ENCODE data around the gene PBX3. TPM values are rescaled to one million over a fixed set of nuclear protein-coding genes. Genes with fewer than 3 reads are reported as not detected.

PBX3 gene
- total RNA-seq, result 10 to 100 TPM; 54.8 to 65.3 TPM
- long read RNA-seq, transcript PBX3-204 (9 exons, 2,775 nt), result major isoform, 13 of 29 reads
- long read RNA-seq, partial matches to known transcripts, result 9 of 29 reads
- long read RNA-seq, other reads (novel, unspliced or antisense), result 3 of 29 reads

DNA sequence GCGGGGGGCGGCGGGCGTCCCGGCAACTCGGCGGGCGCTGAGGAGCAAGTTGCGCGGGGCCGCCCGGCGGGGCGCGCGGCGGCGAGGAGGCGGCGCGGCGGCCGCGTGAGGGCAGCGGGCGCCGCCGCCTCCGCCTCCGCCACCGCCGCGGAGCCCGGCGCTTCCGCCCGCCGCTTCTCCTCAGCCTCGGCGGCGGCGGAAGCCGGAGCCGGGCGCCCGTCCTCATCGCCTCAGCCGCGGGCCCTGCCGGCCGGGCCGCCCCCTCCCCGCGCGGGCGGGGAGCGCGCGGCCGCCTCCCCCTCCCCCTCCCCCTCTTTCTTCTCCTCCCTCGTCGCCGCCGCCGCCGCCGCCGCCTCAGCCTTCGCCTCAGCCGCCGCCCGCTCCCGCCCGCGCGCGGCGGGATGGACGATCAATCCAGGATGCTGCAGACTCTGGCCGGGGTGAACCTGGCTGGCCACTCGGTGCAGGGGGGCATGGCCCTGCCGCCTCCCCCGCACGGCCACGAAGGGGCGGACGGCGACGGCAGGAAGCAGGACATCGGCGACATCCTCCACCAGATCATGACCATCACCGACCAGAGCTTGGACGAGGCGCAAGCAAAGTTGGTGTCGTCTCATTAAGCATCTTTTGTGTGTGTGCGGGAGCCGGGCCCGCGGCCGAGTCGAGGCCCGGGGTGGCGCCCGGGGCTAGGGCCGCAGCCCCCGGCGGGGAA, at the start of gene PBX3:
Gene PBX3 (plus strand): TSS at position 321 of the 712 bp plus-strand sequence.
- peak; percentile 2 to 14 for ATAC-seq
- DNase-seq, result peak; percentile 64
- intact Hi-C loops (cut with DNase I), result no loop called here

DNA sequence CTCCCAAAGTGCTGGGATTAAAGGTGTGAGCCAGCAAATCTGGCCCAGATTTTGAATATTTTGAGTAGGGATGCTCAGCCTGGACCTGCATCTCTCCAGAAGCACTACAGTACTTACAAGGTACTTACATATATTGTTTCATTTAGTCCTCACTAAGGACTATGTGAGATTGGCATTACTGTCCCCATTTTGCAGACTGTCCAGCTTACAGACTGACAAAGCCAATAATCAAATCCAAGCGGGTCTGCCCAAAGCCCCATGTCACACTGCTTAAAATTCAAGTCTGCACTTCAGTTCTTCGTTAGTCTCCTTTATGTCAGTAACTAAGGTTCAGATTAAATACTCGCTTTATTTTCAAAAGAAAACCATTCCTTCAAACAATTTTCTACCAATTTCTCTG, 47.3 kb upstream of the PBX3 start:
- intact Hi-C loops (cut with DNase I), result no loop called here
- DNase-seq, result no peak
- ATAC-seq, result no peak

DNA sequence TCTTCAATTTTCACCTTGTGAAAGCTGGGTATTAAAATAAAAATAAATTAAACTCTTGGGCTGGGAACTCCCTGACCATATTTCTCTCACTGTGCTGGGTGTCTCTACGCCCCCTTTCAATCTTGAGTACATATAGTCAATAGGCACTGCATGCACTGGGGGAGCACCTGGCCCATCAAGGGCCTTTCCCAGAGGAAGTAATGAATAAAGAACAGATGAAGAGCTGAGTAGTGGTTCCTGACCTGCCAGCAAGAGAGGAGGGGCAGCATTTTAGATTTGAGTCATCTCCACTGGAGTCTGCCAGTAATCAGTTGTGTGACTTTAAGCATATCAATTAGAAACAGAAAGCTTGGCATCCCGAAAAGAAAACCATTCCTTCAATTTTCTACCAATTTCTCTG, 46.4 kb upstream of the PBX3 start:
- DNase-seq, result no peak
- no peak for ATAC-seq
- intact Hi-C loops (cut with DNase I), result no loop called here

DNA sequence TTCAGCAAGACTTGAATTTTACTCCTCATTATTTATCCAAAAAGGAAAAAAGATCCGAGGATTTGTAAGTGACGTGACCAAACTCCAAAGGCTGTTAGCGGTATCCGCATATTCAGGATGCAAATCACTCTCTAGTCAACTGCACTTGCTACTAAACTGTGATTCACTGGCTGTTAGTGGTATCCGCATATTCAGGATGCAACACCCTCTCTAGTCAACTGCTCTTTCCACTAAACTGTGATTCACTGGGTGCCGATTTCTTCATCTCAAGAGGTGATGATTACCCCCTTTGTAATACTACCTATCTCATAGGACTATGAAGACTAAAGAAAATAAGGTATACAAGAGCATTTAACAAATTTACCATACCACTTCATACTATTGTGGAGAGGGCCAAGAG, 45.8 kb upstream of the PBX3 start:
- DNase-seq, result no peak
- peak in 1 of 2 donors; percentile 19 for ATAC-seq
- intact Hi-C loops (cut with DNase I), result no loop called here

GRCh38 chr9:125703662-125704061, 43.5 kb upstream of the PBX3 start:
- intact Hi-C loops (cut with DNase I), result no loop called here
- ATAC-seq (no peak), DNase-seq (no peak)

DNA sequence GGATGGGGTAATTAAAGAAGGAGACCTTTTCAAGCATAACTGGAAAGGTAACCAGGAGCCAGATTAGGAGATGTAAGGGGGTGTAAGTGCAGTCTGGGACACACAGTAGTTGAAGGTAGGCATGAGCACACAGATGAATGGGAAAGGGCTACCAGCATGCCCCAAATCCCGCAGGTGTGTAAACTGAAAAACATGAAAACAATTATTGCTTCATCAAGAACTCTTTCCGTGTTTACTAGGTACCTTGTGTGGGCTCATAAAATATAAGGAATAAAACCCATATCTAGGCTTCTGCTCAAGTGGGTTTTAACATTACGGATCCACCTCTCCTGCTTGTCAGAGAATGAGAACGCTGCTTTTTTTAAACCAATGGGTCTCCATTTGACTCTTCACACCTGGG, 41.3 kb upstream of the PBX3 start:
- ATAC-seq, result no peak
- no peak for DNase-seq
- intact Hi-C loops (cut with DNase I), result no loop called here

- ATAC-seq (peak; percentile 100), DNase-seq (peak; percentile 98)
- intact Hi-C loops (cut with DNase I), result no loop called here
These were observed 40.3 kb upstream of the PBX3 start, which contains the start of gene MAPKAP1 for GRCh38 chr9:125706651-125707471. MAPKAP1 (minus strand) TSS chr9:125707208; CDS start chr9:125672574, 34,634 bp downstream.

GRCh38 chr9:125707472-125707804, 39.7 kb upstream of the PBX3 start:
- intact Hi-C loops (cut with DNase I), result no loop called here
- no peak for ATAC-seq
- DNase-seq, result no peak

- ATAC-seq, result no peak
- intact Hi-C loops (cut with DNase I), result no loop called here
These were observed 20.6 kb upstream of the PBX3 start for GRCh38 chr9:125726456-125727132.

DNA sequence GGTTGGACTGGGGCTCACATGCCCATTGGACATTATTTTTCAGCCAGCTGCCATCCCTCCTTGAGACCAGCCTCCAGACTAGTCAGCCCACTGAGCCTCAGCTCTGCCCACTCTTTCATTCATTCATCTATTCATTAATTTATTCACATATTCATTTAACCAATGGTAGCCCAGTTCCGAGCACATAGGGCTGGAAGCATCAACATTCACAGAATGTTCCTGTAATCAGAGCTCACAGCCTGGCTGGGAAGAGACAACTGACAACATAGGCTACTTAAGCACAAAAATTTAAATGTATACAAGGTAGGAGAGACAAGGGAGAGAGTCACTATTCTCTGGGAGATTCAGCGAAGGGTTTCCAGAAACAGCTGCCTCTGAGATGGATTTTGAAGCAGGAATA, 17.0 kb upstream of the PBX3 start:
- DNase-seq, result no peak
- intact Hi-C loops (cut with DNase I), result no loop called here
- no peak for ATAC-seq

More at GRCh38 chr9:125726456-125727132, 20.6 kb upstream of the PBX3 start:
- DNase-seq, result no peak

GRCh38 chr9:125732562-125732961, 14.6 kb upstream of the PBX3 start:
- intact Hi-C loops (cut with DNase I), result no loop called here
- ATAC-seq, result no peak
- no peak for DNase-seq

DNA sequence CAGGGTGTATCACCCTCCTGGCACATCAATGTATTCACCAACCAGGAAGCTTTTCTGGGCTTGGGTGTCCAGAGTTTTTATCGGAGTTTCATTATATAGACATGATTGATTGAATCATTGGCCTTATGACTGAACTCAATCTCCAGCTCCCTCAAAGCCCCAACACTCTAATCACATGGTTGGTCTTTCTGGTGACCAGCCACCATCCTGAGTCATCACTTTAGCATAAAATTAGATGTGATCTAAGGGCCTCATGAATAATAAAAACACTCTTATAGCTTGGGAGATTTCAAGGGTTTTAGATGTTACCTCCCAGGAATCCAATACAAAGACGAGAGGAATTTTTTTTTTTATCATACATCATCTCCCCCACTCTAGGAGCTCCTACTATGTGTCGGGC, 7.7 kb upstream of the PBX3 start:
- DNase-seq (no peak), ATAC-seq (no peak)
- intact Hi-C loops (cut with DNase I), result no loop called here

GRCh38 chr9:125742657-125743056, 4.5 kb upstream of the PBX3 start:
- no peak for ATAC-seq
- intact Hi-C loops (cut with DNase I), result no loop called here
- DNase-seq, result no peak

DNA sequence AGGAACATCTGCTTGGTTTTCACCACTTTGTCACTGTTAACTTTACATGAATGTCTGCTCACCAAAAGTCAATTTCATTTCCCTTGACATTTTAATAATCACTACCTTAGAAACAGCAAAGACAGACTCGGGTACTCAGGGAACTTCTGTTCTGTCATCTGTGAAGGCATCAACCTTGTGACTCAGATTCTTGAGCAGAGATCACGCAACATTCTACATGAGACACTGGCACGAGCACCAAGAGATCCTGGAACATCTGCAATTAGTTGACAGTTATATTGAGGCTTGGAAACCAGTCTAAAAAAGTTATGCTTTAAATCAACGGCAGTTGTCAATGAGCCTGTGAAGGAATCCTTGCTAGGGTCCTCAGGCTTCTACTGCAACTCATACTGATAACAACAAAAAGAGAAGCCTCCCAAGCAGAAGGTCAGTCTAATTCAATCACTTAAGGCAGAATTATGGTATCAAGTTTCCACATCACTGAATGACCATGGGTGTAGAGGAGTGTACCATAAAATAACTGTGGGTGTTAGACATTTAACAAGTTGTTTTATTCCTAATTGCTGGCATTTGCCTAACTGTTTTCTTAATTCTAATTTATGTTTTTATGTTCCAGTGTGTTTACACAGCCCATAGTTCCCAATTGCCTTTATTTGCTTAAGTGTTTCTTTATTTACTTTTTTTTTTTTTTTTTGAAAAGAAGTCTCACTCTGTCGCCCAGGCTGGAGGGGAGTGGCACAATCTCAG, 3.3 kb upstream of the PBX3 start:
- intact Hi-C loops (cut with DNase I), result no loop called here
- DNase-seq, result no peak
- no peak for ATAC-seq

DNA sequence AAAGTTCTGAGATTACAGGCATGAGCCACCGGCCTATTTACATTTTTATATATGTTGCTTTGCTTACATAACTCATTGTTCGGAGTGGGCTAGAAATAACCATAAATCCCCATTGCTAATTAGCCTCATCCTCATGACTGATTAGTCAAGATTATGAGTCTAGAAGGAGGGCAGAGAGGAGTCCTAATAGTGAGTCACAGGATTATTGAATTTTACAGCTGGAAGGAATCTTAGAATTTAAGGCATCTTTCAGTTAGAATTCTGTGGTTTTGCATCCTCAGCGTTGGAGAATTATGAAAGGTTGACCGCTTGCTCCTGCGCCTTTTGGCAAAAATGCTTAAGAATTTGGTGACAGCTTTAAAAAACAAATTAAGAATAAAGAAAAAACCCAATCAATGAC, 2.6 kb upstream of the PBX3 start:
- ATAC-seq, result no peak
- DNase-seq, result no peak
- intact Hi-C loops (cut with DNase I), result no loop called here

DNA sequence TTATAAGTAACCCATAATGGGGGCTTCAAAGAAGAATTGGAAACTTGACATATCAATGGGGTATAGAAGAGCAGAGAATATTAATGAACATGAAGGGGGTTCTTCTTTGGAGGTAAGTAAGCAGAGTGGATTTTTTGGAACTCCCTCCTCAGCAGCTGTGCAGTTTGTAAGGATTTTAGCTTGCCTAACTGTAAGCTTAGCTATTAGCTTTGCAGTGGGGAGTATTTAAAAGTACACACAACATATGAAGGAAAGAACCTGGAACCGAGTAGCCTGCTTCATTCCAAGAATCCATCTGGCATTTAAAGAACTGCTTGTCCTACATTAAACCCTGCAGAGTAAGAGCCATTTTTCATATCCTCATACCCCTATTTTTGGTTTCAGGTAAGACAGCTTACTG, 2.2 kb upstream of the PBX3 start:
- intact Hi-C loops (cut with DNase I), result no loop called here
- DNase-seq, result no peak
- ATAC-seq, result no peak

- intact Hi-C loops (cut with DNase I), result no loop called here
- no peak for DNase-seq
- no peak for ATAC-seq
These were observed 1.5 kb upstream of the PBX3 start for GRCh38 chr9:125745682-125746016.

GRCh38 chr9:125746017-125746773, 978 bp upstream of the PBX3 start:
- DNase-seq, result peak; percentile 96

DNA sequence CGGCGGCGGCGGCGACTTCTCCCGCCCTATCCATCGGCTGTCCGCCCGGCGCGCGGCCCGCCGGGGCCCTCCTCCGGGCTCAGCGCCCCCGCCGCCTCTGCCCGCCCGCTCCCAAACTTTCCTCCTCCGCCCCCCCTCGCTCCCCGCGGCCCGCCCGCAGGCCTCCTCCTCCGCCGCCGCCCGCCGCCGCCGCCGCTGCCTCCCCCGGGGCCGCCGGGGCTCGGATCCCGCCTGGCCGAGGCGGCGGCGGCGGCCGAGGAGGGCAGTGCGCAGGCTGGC, 460 bp upstream of the PBX3 start:
- DNase-seq (no peak), ATAC-seq (no peak)
- intact Hi-C loops (cut with DNase I), result no loop called here

More at GRCh38 chr9:125746017-125746773, 978 bp upstream of the PBX3 start:
- peak; percentile 94 to 96 for ATAC-seq
- intact Hi-C loops (cut with DNase I), result no loop called here
